ENCODE data around the gene CD226.

CD226 gene

DNA sequence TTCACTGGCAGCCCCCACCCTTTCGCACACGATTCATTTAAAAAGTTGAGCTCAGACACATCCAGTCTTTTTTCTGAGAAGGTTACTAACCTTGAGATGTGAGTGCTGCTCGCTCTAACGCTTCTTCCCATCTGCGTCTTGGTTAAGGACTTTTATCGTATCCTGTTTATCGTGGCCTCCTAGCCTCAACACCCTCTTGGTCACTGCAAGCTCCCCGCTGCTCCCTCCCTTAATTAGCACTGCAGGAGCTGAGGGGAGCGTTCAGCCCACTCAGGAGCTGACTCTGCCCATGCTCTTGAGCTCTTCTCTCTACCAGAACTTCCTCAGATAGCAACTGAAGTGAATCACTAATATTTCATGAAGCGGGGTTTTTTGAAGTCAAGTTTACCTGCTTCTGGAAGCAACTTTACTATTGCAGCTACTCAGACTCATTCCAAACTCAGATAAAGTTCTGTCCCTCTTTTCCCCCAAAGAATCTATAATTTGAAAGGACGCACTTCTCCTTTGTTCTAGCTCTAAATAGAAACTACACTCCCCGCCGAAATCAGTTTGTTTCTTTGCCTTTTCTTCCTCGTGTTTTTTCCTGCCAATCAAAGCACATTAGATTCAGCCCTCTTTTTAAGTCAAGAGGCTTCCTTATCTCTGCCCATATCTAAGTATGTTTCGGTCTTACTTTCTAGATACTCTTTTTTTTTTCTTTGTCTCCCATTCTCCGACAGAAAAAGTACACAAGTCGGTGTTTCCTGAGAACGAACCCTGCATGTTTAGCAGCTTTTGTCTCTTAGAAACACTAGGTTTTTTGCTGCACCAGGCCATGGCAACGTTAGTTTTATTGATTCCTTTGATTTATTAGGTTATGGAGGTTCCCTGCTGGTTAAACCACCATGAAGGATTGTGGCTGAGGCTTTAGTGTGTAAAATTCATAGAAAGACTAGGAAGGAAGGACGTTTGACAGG, 9.3 kb upstream of the CD226 start:
- no peak for DNase-seq (ENCODE audit: low read depth)
- no peak for TF ChIP-seq CTCF (IDR thresholded peaks at IDR 0.05; ENCODE audit: insufficient read depth, low read depth, low read length, missing control alignments)
- H3K4me3 ChIP-seq (ENCODE audit: low read length), result no peak overlapping the region

DNA sequence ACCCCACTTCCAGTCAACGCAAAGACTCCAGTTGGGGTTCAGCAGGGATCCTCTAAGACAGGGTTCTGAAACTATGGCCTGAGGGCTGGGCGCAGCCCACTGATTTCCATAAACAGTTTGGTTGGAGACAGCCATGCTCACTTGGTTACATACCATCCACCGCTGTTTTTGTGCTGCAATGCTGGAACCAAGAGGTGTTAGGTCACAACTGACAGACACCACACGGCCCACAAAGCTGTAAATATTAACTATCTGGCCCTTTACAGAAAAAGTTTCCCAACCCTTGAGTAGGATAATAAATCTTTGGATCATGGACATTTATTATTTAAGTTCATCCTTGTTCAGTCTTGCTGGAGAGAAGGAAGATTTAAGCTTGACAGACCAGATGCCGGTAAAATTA, 8.4 kb upstream of the CD226 start:
- H3K4me3 ChIP-seq (ENCODE audit: low read length), result no peak overlapping the region
- no peak for DNase-seq (ENCODE audit: low read depth)
- TF ChIP-seq CTCF (IDR thresholded peaks at IDR 0.05; ENCODE audit: insufficient read depth, low read depth, low read length, missing control alignments), result no peak

DNA sequence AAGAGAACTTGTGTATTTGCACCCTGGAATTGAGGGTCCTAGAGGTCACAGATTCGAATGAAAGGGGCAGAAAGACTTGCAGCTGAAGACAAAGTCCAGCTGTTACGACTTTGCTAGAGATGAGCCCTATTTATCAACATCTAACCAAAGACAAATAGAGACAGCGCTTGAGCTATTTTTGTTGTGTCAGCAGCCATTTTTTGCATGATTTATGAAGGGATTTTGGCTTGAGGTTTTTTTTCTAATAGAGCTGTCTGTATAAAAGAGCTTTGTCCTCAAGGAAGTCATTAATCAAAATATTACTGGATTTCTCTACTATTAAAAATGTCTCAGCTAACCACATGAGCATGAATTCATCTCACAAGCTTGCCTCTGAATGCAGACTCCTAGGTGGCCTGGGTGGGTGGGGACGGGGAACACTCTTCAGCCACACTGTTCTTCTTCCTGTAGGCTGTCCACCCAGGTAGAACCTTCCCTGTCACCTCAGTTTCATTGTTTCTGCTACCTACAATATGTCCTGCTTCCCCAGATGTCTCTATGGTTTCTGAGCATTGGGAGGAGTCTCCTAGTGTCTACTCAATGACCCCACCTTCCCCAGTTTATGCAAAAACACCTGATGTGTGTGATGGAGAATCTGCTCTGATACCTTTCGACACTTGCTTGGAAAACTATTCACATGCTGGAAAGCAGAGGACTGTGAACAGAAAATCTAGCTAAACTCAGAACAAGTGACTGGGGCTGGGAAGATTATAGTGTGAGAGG, 7.2 kb upstream of the CD226 start:
- TF ChIP-seq CTCF (IDR thresholded peaks at IDR 0.05; ENCODE audit: insufficient read depth, low read depth, low read length, missing control alignments), result no peak
- no peak overlapping the region for H3K4me3 ChIP-seq (ENCODE audit: low read length)
- no peak for DNase-seq (ENCODE audit: low read depth)

DNA sequence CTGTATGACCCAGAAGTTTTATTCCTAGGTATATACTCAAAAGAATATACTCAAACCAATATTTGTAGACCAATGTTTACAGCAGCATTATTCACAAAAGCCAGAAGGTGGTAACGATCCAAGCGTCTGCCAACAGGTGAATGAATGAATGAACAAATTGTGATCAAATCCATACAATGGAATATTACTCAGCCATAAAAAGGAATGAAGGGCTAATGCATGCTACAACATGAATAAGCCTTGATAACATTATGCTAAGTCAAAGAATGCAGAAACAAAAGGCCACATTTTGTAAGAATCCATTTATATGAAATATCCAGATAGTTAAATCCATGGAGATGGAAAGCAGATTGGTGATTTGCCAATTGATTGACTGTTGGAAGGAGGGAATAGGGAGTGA, 5.5 kb upstream of the CD226 start:
- no peak for DNase-seq (ENCODE audit: low read depth)
- no peak for TF ChIP-seq CTCF (IDR thresholded peaks at IDR 0.05; ENCODE audit: insufficient read depth, low read depth, low read length, missing control alignments)
- no peak overlapping the region for H3K4me3 ChIP-seq (ENCODE audit: low read length)

DNA sequence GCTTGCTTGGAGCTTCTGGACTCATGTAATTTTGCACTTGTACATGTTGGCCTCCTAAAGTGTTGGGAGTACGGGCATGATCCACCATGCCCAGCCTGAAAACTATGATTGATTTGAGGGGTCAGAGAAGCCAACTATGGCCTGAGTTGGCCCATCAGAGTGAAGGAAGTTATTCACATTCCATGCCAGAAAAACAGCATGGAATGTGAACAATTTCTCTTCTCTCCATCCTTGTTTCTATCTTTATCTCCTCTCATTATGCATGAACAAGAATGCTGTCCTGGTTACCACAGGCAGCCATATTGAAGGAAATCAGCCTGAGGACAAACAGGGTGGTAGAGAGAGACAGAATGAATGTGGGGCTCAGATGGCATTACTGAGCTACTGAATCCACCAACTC, 3.5 kb upstream of the CD226 start:
- TF ChIP-seq CTCF (IDR thresholded peaks at IDR 0.05; ENCODE audit: insufficient read depth, low read depth, low read length, missing control alignments), result no peak
- no peak overlapping the region for H3K4me3 ChIP-seq (ENCODE audit: low read length)
- DNase-seq (ENCODE audit: low read depth), result no peak

- H3K4me3 ChIP-seq (ENCODE audit: low read length), result no peak overlapping the region
- DNase-seq (ENCODE audit: low read depth), result no peak
- no peak for TF ChIP-seq CTCF (IDR thresholded peaks at IDR 0.05; ENCODE audit: insufficient read depth, low read depth, low read length, missing control alignments)
Observed at GRCh38 chr18:69949538-69949936, 1.9 kb upstream of the CD226 start.

Data from epithelial cell of esophagus (primary cell).